Measurements from ENCODE around the gene MED13L.

- TF ChIP-seq CTCF (IDR thresholded peaks at IDR 0.05) (no peak), POLR2A (IDR thresholded peaks at IDR 0.05) (no peak), POLR2AphosphoS5 (IDR thresholded peaks at IDR 0.05) (no peak)
These were observed 95.0 kb downstream of the MED13L start for GRCh38 chr12:116182359-116183063.

Data from breast epithelium (tissue), 3 donors.